ENCODE results near the gene MROH8.

Gene MROH8

GRCh38 chr20:37198932-37199660 lies 19.7 kb upstream of the MROH8 start:
- DNase-seq: no peak

GRCh38 chr20:37194621-37195417 lies 15.5 kb upstream of the MROH8 start:
- no peak for DNase-seq

GRCh38 chr20:37193821-37194220 lies 14.5 kb upstream of the MROH8 start:
- DNase-seq: no peak

DNA sequence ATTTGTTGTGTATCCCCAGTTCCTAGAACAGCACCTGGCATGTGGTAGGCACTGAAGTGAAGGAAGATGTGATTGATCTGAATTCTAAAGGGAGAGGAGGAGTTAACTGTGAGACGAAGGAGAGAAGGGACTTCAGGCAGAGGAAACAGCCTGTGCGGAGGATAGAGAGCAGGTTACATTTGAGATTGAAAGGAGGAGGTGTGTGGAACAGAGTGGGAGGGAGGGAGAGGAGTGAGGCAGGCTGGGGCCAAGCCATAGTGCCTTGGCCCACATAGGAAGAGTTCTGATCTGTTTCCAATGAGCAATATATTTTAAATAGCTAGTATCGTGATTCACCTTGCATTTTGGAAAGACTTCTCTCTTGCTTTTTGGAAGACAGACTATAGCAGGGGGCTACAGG lies 13.9 kb upstream of the MROH8 start:
- DNase-seq: no peak

DNA sequence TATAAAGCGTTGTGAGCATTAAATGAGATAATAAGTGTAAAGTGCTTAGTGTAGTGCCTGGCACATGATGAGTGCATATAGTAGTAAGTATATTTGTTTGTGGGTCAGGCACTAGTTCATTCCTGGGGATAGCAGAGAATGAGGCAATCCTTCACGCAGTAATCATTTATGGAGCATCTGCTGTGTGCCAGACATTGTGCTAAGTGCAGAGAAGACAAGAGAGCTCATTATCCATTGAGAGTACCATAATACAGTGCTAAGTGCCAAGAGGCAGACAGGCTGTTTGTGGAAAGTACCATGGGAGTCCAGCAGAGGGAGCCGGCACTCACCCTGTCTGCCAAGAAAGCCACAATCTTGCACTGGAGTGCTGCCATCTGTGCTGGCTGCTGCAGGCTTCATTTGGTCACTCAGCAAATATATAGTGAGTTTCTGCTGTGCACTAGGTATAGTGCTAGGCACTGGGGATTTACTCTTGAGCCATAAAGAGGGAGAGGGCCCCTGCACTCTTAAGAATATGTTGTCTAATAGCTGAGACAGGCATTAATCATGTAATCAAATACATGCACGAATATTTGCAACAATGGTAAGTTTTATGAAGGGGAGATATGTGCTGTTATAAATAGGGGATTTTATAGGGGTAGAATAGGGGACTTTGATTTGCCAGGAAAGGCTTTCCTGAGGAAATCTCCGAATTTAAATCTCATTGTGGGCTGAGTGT lies 12.9 kb upstream of the MROH8 start:
- peak; percentile 60 for DNase-seq

DNA sequence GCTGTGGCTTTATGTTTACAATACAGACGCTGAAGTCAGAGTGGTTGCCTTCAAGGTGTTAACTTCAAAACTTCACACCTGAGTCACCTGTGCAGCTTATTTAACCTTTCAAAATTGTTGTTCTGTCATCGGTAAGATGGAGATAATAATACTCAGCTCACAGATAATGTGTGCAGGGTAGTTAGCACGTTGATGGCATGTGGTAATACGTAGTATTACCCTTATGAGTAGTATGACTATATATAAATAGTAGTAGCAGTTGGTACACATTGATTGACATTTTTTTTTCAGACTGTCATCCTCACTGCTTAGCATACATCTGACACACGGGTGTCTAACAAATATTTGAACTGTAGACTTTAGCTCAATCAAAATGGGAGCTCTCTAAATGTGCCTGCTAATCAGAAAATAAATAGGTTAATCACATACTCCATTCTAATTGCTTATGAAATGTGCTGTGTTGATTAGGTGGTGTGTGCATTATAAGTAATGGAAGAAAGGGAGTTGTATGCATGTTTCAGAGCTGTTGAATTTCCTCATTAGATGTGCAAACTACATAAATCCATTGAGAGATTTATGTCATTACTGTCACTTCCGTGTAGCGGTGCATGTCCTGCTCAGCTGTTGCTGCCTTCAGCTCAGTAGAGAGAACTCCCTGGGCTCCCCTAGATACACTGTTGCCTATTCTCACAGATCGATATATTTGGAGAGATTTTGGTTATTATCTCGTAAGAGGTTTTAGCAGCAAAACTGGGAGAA lies 11.2 kb upstream of the MROH8 start:
- no peak for DNase-seq

GRCh38 chr20:37189416-37190016 lies 10.2 kb upstream of the MROH8 start:
- no peak for DNase-seq

- DNase-seq: no peak
These were observed 9.4 kb upstream of the MROH8 start for GRCh38 chr20:37188787-37189186.

- no peak for DNase-seq
These were observed 6.3 kb upstream of the MROH8 start for GRCh38 chr20:37185686-37186085.

DNA sequence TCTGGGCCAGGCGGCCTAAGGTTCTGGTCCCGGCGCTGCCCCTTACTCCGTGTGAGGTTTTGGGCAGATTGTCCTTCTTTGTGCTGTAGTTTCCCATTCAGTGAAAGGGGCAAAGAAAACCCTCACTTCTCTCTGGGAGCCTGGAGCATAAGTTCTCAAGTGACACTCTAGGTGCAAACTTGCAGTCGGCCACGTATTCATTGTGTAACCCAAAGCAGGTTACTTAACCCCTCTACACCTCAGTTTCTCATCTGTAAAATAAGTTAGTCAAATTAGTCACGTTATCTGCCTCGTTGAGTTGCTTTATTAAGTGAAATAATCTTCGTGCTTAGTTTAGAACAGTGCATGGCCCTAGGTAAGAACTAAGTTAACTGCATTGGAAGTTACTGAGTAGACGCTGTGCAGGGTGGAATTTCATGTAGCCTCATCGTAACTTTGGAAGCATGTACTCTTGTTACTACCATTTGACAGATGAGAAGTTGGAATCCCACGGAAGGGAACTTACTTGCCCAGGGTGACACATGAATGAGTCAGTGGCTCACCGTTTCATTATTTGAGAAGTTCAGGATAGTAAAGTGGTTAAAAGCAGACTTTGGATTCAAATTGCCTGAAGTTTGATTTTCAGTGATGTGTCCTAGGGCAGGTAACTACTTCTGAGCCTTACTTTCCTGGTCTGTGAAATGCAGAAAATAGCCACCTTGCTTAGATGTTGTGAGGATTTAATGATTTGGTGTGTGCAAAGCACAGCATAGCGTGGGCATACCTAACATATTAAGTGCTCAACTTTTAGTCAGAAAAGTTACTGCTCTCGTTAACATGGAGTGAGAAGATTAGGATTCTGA lies 556 bp upstream of the MROH8 start:
- no peak for DNase-seq

- no peak for DNase-seq
These were observed 6.5 kb downstream of the MROH8 start for GRCh38 chr20:37172836-37173235.

- DNase-seq: no peak
These were observed 12.5 kb downstream of the MROH8 start for GRCh38 chr20:37166867-37167266.

DNA sequence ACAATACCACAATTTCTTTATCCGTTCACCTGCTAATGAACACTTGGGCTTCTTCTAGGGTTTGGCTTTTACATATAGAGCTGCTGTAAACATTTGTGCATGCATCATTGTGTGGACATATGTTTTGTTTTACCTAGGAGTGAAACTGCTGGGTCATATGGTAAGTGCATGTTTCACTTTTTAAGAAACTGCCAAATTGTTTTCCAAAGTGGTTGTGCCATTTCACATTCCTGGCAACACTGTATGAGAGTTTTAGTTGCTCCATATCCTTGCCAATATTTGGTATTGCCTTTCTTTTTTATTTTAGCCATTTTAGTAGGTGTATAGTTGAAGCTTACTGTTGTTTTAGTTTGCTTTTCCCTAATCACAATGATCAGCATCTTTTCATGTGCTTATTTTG lies 14.3 kb downstream of the MROH8 start:
- no peak for DNase-seq

DNA sequence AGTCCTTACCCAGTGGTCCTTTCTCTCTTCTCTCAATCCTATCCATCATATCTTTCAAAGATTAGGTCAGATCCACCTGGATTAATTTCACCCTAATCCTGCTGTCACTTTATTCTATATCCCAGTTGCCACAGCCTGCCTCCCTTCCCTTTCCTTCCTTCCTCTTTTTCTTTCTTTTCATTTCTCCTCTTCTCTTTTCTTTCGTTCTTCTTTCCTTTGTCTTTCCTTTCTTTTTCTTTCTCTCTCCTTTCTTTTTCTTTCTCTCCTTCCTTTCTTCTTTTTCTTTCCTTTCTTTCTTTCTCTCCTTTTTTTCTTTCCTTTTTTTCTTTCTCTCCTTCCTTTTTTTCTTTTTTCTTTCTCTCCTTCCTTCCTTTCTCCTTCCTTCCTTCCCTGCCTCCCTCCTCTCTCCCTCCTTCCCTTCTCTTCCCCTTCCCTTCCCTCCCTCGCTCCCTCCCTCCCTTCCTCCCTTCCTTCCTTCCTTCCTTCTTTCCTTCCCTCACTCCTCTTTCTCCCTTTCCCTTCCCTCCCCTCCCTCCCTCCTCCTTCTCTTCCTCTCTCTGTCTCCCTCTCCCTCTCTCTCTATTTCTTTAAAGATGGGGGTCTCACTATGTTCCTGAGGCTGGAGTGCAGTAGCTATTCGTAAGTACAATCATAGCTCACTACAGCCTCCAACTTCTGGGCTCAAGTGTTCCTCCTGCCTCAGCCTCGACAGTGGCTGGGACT lies 15.4 kb downstream of the MROH8 start:
- no peak for DNase-seq

DNA sequence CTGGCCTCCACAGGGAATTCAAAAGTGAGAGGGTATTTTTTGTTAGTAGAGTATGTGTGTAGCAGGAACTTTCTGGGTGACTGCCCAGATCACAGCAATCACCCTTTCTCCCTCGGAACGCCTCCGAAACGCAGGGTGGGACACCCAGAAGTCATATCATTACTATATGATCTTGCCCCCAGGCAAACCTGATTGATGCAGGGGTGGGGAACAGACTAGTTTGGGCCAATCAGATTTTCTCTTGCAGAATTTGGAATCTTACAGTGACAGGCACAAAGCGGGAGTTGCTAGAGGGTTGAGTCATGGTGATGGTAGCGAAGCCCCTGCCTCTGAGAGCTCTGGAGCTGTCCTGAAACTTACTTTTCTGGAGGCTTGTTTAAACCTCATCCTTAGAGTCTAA lies 16.7 kb downstream of the MROH8 start:
- no peak for DNase-seq

- no peak for DNase-seq
These were observed 17.4 kb downstream of the MROH8 start for GRCh38 chr20:37161830-37162549.

- no peak for DNase-seq
These were observed 18.7 kb downstream of the MROH8 start for GRCh38 chr20:37160683-37161082.

DNA sequence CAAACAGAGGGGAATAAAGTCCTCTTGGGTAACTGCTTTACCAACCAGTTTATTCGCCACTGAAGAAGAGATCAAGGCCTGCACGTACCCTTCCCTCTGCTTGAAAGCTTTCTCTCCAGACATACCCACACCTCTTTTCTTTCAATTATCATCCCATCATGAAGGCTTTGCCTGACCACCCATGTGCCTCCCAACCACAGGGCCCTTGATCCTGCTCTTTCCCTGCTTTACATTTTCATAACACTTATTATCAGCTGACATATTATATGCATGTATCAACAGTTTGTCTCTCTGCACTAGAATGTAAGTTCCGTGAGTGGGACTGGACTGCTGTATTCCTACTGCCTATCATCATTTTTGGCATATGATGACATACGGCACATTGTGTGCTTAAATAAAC lies 21.1 kb downstream of the MROH8 start:
- no peak for DNase-seq

DNA sequence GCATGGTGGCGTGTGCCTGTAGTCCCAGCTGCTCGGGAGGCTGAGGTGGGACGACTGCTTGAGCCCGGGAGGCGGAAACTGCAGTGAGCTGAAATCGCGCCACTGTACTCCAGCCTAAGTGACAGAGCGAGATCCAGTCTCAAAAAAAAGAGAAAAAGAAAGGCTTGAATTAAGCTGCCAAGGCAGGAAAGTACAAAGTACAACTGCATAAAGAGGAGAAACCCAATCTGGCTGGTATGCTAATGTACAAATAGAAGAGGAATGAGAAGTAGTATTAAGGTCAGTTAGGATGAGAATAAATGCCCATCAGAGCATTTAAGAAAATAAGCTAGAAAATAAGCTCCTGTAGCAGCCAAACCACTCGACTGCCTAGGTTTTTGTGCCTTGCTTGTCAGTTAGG lies 23.4 kb downstream of the MROH8 start:
- DNase-seq: no peak

DNA sequence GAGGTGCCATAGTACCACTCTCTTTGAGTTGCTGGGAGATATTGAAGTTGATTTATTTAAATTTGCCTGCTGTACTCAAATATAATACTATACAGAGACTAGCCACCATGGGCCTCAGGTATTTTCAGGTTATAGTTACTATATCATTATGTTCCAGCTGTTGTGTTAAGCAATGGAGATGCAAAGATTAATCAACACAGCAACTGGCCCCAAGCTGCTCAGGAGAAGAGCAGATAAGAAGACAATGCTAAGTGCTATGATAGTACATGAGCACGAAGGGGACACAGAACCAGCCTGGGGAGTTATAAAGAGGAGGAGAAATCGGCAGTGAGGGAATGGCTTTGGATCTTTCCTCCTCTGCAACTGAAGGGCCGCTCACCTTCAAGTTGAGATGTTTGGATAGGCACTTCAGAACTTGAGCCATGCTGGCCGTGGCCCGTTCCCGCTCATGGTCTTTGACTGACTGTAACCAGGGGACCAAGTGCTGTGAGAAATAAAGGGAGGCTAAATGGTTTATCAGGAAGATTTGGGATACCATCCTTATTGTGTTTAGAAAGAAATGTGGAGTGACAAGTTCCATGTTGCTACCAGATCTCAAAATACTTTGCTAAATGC lies 24.6 kb downstream of the MROH8 start:
- no peak for DNase-seq

All from NCI-H187 treated with DMSO at 0.1 percent for 48 hours (cell line).